ENCODE results near the gene SLC29A1. TPM values are rescaled to one million over a fixed set of nuclear protein-coding genes. Genes with fewer than 3 reads are reported as not detected.

Gene SLC29A1
- total and polyA plus RNA-seq, 2 donors (not counting 1 experiment from before 2014, with no cell fraction given), result 6.0 to 7.3 TPM

DNA sequence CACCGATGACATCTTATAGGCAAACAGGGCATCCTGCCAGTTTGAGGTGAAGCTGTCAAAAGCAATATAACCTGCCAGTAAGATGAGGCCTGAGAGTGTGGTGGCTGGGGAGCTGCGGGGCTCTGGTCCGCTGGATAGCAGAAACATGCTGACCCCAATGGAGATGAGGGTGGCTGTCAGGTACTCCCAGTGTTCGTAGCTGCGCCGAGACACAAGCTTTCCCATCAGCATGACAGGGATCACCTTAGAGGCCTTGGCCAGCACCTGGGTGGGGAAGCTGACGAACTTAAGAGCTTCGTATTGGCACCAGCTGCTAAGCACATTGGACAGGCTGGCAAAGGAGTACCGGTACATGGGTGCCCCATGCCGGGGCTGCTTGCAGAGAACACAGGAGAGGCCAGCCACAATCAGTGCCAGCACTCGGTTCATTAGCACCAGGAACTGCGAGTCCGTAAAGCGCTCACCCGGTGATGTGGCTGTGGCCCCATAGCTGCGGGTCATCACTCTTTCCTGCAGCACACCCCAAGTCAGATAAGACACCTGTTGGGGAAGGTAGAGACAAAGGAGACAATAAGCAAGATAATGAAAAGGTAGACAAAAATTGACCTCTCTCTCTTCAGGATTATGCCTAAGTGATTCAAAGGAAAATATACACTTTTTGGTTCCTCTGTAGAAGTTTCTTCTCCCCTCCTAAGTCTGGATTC, 31.9 kb downstream of the SLC29A1 start:
- H3K9ac ChIP-seq (ENCODE audit: low read length), result no peak overlapping the region
- intact Hi-C loops (cut with micrococcal nuclease), result loop anchor here (5.0 kb wide), 1 partner anchor 628 kb away; the partner anchor contains the start of gene GTPBP2
- Mint-ChIP-seq H3K4me3 (peak overlapping the region; percentile 87), H3K27me3 (no peaks in the 10 kb centered on the region), H3K4me1 (peaks cover 78% of the 10 kb centered on the region), H3K27ac (peak overlapping the region; percentile 94), H3K9me3 (ENCODE audit: insufficient read depth) (no peaks in the 10 kb centered on the region)
- H3K79me2 ChIP-seq (ENCODE audit: control insufficient read depth, insufficient read depth, low read length), result peaks cover 13% of the 10 kb centered on the region
- peaks cover 54% of the 10 kb centered on the region for H4K20me1 ChIP-seq (ENCODE audit: control insufficient read depth, insufficient read depth, low read length, poor library complexity, severe bottlenecking)
- POLR2A ChIA-PET, result interaction anchor here (1.6 to 4.3 kb wide), 3 partner anchors 9 to 17 kb away, joined by 5 to 87 read pairs (median 13); partner anchors contain the start of gene HSP90AB1
- peaks cover 9 to 75% of the 10 kb centered on the region in 2 experiments for H3K36me3 ChIP-seq (replicated peaks in 1 of 2; ENCODE audit: control extremely low read depth in 1 of 2, control insufficient read depth in 1 of 2, extremely low read depth in 1 of 2, insufficient read depth in 2 of 2, low read length in 1 of 2)
- DNase-seq (no peak), ATAC-seq (ENCODE audit: low read depth) (no peak)
- no peak overlapping the region for H3K4me3 ChIP-seq (ENCODE audit: control extremely low read depth in 1 of 5, extremely low read depth in 1 of 5, insufficient read depth in 1 of 5, low read depth in 2 of 5, low read length in 4 of 5)
- H3K27ac ChIP-seq (ENCODE audit: low read length in 2 of 2), result peak overlapping the region in 1 of 2 donors; percentile 98
- no peak overlapping the region for H2AFZ ChIP-seq (ENCODE audit: insufficient read depth, low read depth, low read length, poor library complexity, severe bottlenecking)
- H3K4me2 ChIP-seq (replicated peaks; ENCODE audit: low read depth, low read length, poor library complexity, severe bottlenecking), result peak overlapping the region; percentile 97
- H3K4me1 ChIP-seq (ENCODE audit: control insufficient read depth in 2 of 2, insufficient read depth in 2 of 2, low read length in 2 of 2), result peaks cover 38 to 61% of the 10 kb centered on the region in 2 donors
- TF ChIP-seq, protein P1, sequence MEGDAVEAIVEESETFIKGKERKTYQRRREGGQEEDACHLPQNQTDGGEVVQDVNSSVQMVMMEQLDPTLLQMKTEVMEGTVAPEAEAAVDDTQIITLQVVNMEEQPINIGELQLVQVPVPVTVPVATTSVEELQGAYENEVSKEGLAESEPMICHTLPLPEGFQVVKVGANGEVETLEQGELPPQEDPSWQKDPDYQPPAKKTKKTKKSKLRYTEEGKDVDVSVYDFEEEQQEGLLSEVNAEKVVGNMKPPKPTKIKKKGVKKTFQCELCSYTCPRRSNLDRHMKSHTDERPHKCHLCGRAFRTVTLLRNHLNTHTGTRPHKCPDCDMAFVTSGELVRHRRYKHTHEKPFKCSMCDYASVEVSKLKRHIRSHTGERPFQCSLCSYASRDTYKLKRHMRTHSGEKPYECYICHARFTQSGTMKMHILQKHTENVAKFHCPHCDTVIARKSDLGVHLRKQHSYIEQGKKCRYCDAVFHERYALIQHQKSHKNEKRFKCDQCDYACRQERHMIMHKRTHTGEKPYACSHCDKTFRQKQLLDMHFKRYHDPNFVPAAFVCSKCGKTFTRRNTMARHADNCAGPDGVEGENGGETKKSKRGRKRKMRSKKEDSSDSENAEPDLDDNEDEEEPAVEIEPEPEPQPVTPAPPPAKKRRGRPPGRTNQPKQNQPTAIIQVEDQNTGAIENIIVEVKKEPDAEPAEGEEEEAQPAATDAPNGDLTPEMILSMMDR (IDR thresholded peaks at IDR 0.05), result no peak
- TF ChIP-seq EZH2 (IDR thresholded peaks at IDR 0.05; ENCODE audit: borderline replicate concordance, insufficient read depth, low read depth, low read length, poor library complexity, severe bottlenecking), result no peak
- 84% methylated on average over 14 of the region's 16 CpGs for WGBS (ENCODE audit: insufficient coverage)
- no peaks in the 10 kb centered on the region for H3K27me3 ChIP-seq (replicated peaks in 1 of 4; ENCODE audit: control extremely low read depth in 1 of 4, control insufficient read depth in 3 of 4, insufficient read depth in 4 of 4, low read length in 3 of 4)
- H3K9me3 ChIP-seq (ENCODE audit: control extremely low read depth in 1 of 3, control insufficient read depth in 2 of 3, insufficient read depth in 1 of 3, low read length in 2 of 3), result no peaks in the 10 kb centered on the region
- CTCF ChIA-PET, result interaction anchor here (1.0 to 5.0 kb wide), 8 partner anchors 10 to 157 kb away, joined by 3 to 68 read pairs (median 7); partner anchors contain the start of genes HSP90AB1, NFKBIE and SLC29A1
